GM12878 (cell line): ENCODE measurements around the gene NR1I3. TPM values are rescaled to one million over a fixed set of nuclear protein-coding genes. Genes with fewer than 3 reads are reported as not detected.

Experiments
- ATAC-seq: fragments of 200-7000 bp; cut with Tn5 transposase; 3 replicates; pipeline ENCODE4 v1.9.1; 2020; ENCODE audit warnings: mild to moderate bottlenecking, moderate library complexity
- BruUV-seq: library from RNA; stranded (reverse); fragments of 400-500 nt; replicated peaks from 2 replicates; lab custom pipeline; 2021; lab: Mats Ljungman, UMichigan
- CTCF ChIA-PET: fragments of 300-600 bp; sonication (Branson Sonifier 250); formaldehyde crosslinking; extraction: SDS; loops from one replicate; lab custom pipeline; 2021; ENCODE audit warnings: inconsistent platforms; lab: Yijun Ruan, JAX
- POLR2A ChIA-PET: fragments of 350-600 bp; formaldehyde crosslinking; extraction: SDS; loops from one replicate; lab custom pipeline; 2021; ENCODE audit warnings: inconsistent platforms; lab: Charles Lee
- RAD21 ChIA-PET: fragments of 300-600 bp; sonication (Branson Sonifier 250); formaldehyde crosslinking; loops from one replicate; lab custom pipeline; 2023; ENCODE audit warnings: antibody characterized with exemption; ENCODE audit not compliant: unreplicated experiment; lab: Charles Lee
- SMC1A ChIA-PET: fragments of 300-600 bp; sonication (Branson Sonifier 250); formaldehyde crosslinking; loops from one replicate; lab custom pipeline; 2023; ENCODE audit not compliant: unreplicated experiment, uncharacterized antibody; lab: Charles Lee
- DNase-seq: peaks from one replicate; pipeline ENCODE4 v3.0.0-alpha.2; 2011; ENCODE audit warnings: low read depth, low spot score
- FAIRE-seq: peaks from 3 replicates; lab custom pipeline; 2011; peaks lifted over from hg19 to GRCh38; lab: Jason Lieb, UNC
- H2AFZ ChIP-seq: 2 replicates; pipeline ENCODE4 v1.6.0; 2011; ENCODE audit warnings: low read depth, low read length, control low read depth; ENCODE audit not compliant: control insufficient read depth
- H3K27ac ChIP-seq: 2 replicates; pipeline ENCODE4 v1.5.1; 2011; ENCODE audit warnings: control low read depth; ENCODE audit not compliant: control insufficient read depth, insufficient read depth
- H3K27me3 ChIP-seq, 2 experiments: replicated peaks in 1 of 2; 2 replicates each; pipeline versions ENCODE4 v1.6.0 to v1.6.1; 2011; ENCODE audit warnings: low read length in 1 of 2; ENCODE audit not compliant: control insufficient read depth in 2 of 2, insufficient read depth in 2 of 2
- H3K36me3 ChIP-seq, 2 experiments: 2 replicates each; pipeline ENCODE4 v1.5.1; 2011; ENCODE audit warnings: low read length in 1 of 2; ENCODE audit not compliant: control insufficient read depth in 2 of 2, insufficient read depth in 2 of 2
- H3K4me1 ChIP-seq: 2 replicates; pipeline ENCODE4 v1.6.1; 2011; ENCODE audit warnings: mild to moderate bottlenecking, low read length, moderate library complexity, mixed read lengths; ENCODE audit not compliant: control insufficient read depth, insufficient read depth
- H3K4me2 ChIP-seq: 2 replicates; pipeline ENCODE4 v1.6.0; 2011; ENCODE audit warnings: control low read depth; ENCODE audit not compliant: control insufficient read depth, insufficient read depth
- H3K4me3 ChIP-seq: fragments of 200-600 bp; sonication (generic); 2 replicates; pipeline ENCODE4 v1.5.1; 2016
- H3K79me2 ChIP-seq: 2 replicates; pipeline ENCODE4 v1.6.0; 2011; ENCODE audit warnings: low read length; ENCODE audit not compliant: control insufficient read depth, insufficient read depth
- H3K9ac ChIP-seq: 2 replicates; pipeline ENCODE4 v1.8.0; 2011; ENCODE audit warnings: low read length, control low read depth, mixed read lengths; ENCODE audit not compliant: control insufficient read depth, insufficient read depth
- H3K9me3 ChIP-seq: replicated peaks from 3 replicates; pipeline ENCODE4 v1.5.1; 2011; ENCODE audit warnings: mild to moderate bottlenecking, low read length; ENCODE audit not compliant: control insufficient read depth, insufficient read depth
- H4K20me1 ChIP-seq: 2 replicates; pipeline ENCODE4 v1.6.0; 2011; ENCODE audit not compliant: control insufficient read depth, insufficient read depth
- ATF7 ChIP-seq: fragments of 450-650 bp; IDR thresholded peaks from 2 replicates; pipeline ENCODE4 v1.6.1; 2016; ENCODE audit warnings: low read depth, mild to moderate bottlenecking
- CEBPB ChIP-seq, 2 experiments: fragments of 150-350 bp in 1 of 2; IDR thresholded peaks; 2 replicates each; pipeline ENCODE4 v1.6.1; 2012 to 2014; ENCODE audit warnings: low read depth in 2 of 2, low read length in 2 of 2, borderline replicate concordance in 1 of 2, inconsistent platforms in 1 of 2
- CHD4 ChIP-seq: fragments of 200-600 bp; sonication (generic); IDR thresholded peaks from 2 replicates; pipeline ENCODE4 v1.6.1; 2016; ENCODE audit warnings: mild to moderate bottlenecking
- DPF2 ChIP-seq: fragments of 450-650 bp; IDR thresholded peaks from 2 replicates; pipeline ENCODE4 v1.6.1; 2017; ENCODE audit warnings: mild to moderate bottlenecking
- IKZF2 ChIP-seq, 2 experiments: fragments of 450-650 bp; IDR thresholded peaks; 2 replicates each; pipeline ENCODE4 v1.6.1; 2017; ENCODE audit warnings: mild to moderate bottlenecking in 2 of 2, moderate library complexity in 2 of 2
- IRF3 ChIP-seq: fragments of 450-650 bp; IDR thresholded peaks from 2 replicates; pipeline ENCODE4 v1.6.1; 2014; ENCODE audit warnings: mild to moderate bottlenecking
- IRF5 ChIP-seq: fragments of 450-650 bp; IDR thresholded peaks from 2 replicates; pipeline ENCODE4 v1.6.1; 2017; ENCODE audit warnings: borderline replicate concordance
- MYC ChIP-seq: IDR thresholded peaks from 2 replicates; pipeline ENCODE4 v1.6.1; 2011; ENCODE audit warnings: mild to moderate bottlenecking, low read length, moderate library complexity, inconsistent platforms; ENCODE audit not compliant: insufficient read depth, insufficient replicate concordance, insufficient read length, severe bottlenecking
- NR2C1 ChIP-seq: fragments of 450-650 bp; IDR thresholded peaks from 2 replicates; pipeline ENCODE4 v1.6.1; 2017; ENCODE audit warnings: antibody characterized with exemption, mild to moderate bottlenecking, moderate library complexity
- RAD51 ChIP-seq: fragments of 450-650 bp; IDR thresholded peaks from 2 replicates; pipeline ENCODE4 v1.6.1; 2016; ENCODE audit warnings: moderate library complexity, mild to moderate bottlenecking, inconsistent platforms
- SIX5 ChIP-seq: IDR thresholded peaks from 2 replicates; pipeline ENCODE4 v1.6.1; 2011; ENCODE audit warnings: mild to moderate bottlenecking, low read depth, low read length, moderate library complexity; ENCODE audit not compliant: severe bottlenecking
- SMAD1 ChIP-seq: fragments of 450-650 bp; IDR thresholded peaks from 2 replicates; pipeline ENCODE4 v1.6.1; 2018; ENCODE audit warnings: mild to moderate bottlenecking, low read depth; ENCODE audit not compliant: partially characterized antibody
- SUZ12 ChIP-seq: fragments of 200-600 bp; sonication (generic); IDR thresholded peaks from one replicate; pipeline ENCODE4 v1.6.1; 2018; ENCODE audit warnings: antibody characterized with exemption, mild to moderate bottlenecking; ENCODE audit not compliant: unreplicated experiment
- TARDBP ChIP-seq: IDR thresholded peaks from 2 replicates; pipeline ENCODE4 v1.6.1; 2016; ENCODE audit warnings: borderline replicate concordance
- YBX1 ChIP-seq: fragments of 450-650 bp; IDR thresholded peaks from 2 replicates; pipeline ENCODE4 v1.6.1; 2016; ENCODE audit warnings: antibody characterized with exemption
- ZSCAN29 ChIP-seq: fragments of 450-650 bp; IDR thresholded peaks from 2 replicates; pipeline ENCODE4 v1.6.1; 2017; ENCODE audit warnings: mild to moderate bottlenecking, moderate library complexity
- whole genome bisulfite sequencing: methylation state at CpG from one replicate; pipeline ENCODE4 v1.1.6; 2016; ENCODE audit warnings: low lambda C conversion rate; ENCODE audit not compliant: insufficient replicate concordance, insufficient coverage; ENCODE audit errors: missing lambda C conversion rate; 5-methylcytosine and 5-hydroxymethylcytosine counted together
- in situ Hi-C: fragments of 300-500 bp; cut with MboI; formaldehyde crosslinking; loops from 9 replicates; pipeline ENCODE4 v1.14.3; 2018; ENCODE audit warnings: mixed read lengths
- intact Hi-C: fragments of 100-400 bp; cut with micrococcal nuclease; formaldehyde crosslinking; loops from one replicate; pipeline ENCODE4 v1.14.2; 2022; ENCODE audit not compliant: unreplicated experiment
- polyA plus RNA-seq, 11 experiments: library from polyadenylated mRNA; depleted of rRNA in 4 of 11; unstranded in 6 of 11; stranded (reverse) in 5 of 11; fragments of >200 nt; fragmentation: Nextera tagmentation in 4 of 11; fragmentation: Illumina TruSeq in 1 of 11; extraction: Ambion mirVana in 4 of 11; extraction: Trizol in 1 of 11; gene quantifications; 1 replicate in 1 of 11; 2 replicates in 10 of 11; pipeline versions ENCODE4 v1.2.1 to v1.2.3, GENCODE V29; 2011 to 2016; ENCODE audit warnings: inconsistent platforms in 2 of 11, missing spikeins in 2 of 11, low read depth in 1 of 11
- total RNA-seq, 4 experiments: library from RNA; depleted of rRNA in 3 of 4; stranded (reverse); fragments of >200 nt in 3 of 4; fragmentation: Illumina TruSeq in 1 of 4; extraction: Trizol in 1 of 4; gene quantifications; 2 replicates each; pipeline versions ENCODE4 v1.2.1 to v1.2.3, GENCODE V29; 2013 to 2021
- TF ChIP-seq, protein P1 (sequence below): IDR thresholded peaks from 2 replicates; pipeline ENCODE4 v1.6.1; 2011; ENCODE audit warnings: borderline replicate concordance, low read depth, mild to moderate bottlenecking, moderate library complexity, low read length; ENCODE audit not compliant: insufficient read depth, poor library complexity, severe bottlenecking
- TF ChIP-seq, protein P2 (sequence below): fragments of 150-350 bp; IDR thresholded peaks from 2 replicates; pipeline ENCODE4 v1.6.1; 2016; ENCODE audit warnings: low read depth, low read length

NR1I3 gene
- total and polyA plus RNA-seq, 10 of the 15 experiments (the other 5 are each of a cell fraction or from before 2014, with no cell fraction given) = 0.13 to 0.52 (median 0.24) TPM; not detected in 7

DNA sequence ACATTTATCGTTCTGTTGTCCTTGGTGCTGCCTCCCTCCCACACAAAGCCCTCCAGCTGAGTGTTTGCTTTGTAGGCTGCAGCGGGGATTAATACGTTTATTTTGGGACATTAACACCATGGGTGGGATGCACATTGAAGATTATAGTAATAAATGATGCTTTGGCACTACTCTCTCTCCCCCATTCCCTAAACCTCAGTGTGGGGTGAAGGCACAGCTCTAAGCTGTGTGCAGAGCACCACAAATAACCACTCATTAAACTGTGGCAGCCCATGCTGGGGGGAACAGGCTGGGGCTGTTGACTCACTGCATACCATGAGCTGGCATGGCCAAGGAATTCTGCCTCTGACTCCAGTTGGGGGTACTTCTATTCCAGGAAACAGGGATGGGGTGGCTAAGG, 28.2 kb upstream of the NR1I3 start:
- DNase-seq = no peak
- Histone ChIP-seq H3K27ac (no peak overlapping the region), H3K4me2 (no peak overlapping the region), H3K4me3 (no peak overlapping the region), H3K36me3 (no peaks in the 10 kb centered on the region), H3K9ac (no peak overlapping the region), H3K79me2 (no peaks in the 10 kb centered on the region), H3K4me1 (peaks cover 6% of the 10 kb centered on the region; the same call in 1 of the 2 replicates), H3K27me3 (no peaks in the 10 kb centered on the region), H4K20me1 (no peaks in the 10 kb centered on the region), H2AFZ (no peak overlapping the region), H3K9me3 (no peaks in the 10 kb centered on the region)
- WGBS = 28% methylated on average over 3 of the region's 3 CpGs
- CTCF ChIA-PET = interaction anchor here (1.3 to 2.0 kb wide), 2 partner anchors 21 to 66 kb away, joined by 3 to 7 read pairs; no protein-coding TSS in a partner anchor
- BruUV-seq = no TSS peak
- SMC1A ChIA-PET = interaction anchor here (0.6 to 0.8 kb wide), 3 partner anchors 10 to 37 kb away, joined by 3 read pairs; no protein-coding TSS in a partner anchor
- intact Hi-C loops = no loop called here
- POLR2A ChIA-PET = interaction anchor here (0.6 to 1.0 kb wide), 2 partner anchors 17 to 83 kb away, joined by 3 to 4 read pairs; no protein-coding TSS in a partner anchor
- no peak for ATAC-seq
- in situ Hi-C loops = no loop called here
- RAD21 ChIA-PET = interaction anchor here (0.7 kb wide), 2 partner anchors 36 to 39 kb away, joined by 3 read pairs; no protein-coding TSS in a partner anchor
- no peak for FAIRE-seq
- TF ChIP-seq RAD51 (no peak), CEBPB (IDR thresholded peaks at IDR 0.05; ENCODE audit: borderline replicate concordance in 1 of 2, low read depth in 2 of 2, low read length in 2 of 2) (no peak), ATF7 (no peak), ZSCAN29 (no peak), MYC (no peak), NR2C1 (no peak), IRF5 (no peak), DPF2 (no peak), YBX1 (no peak), SIX5 (no peak), IKZF2 (IDR thresholded peaks at IDR 0.05) (no peak), SUZ12 (no peak), SMAD1 (no peak), IRF3 (no peak), CHD4 (no peak), TARDBP (no peak)
- TF ChIP-seq, protein P1, sequence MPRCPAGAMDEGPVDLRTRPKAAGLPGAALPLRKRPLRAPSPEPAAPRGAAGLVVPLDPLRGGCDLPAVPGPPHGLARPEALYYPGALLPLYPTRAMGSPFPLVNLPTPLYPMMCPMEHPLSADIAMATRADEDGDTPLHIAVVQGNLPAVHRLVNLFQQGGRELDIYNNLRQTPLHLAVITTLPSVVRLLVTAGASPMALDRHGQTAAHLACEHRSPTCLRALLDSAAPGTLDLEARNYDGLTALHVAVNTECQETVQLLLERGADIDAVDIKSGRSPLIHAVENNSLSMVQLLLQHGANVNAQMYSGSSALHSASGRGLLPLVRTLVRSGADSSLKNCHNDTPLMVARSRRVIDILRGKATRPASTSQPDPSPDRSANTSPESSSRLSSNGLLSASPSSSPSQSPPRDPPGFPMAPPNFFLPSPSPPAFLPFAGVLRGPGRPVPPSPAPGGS = no peak
- TF ChIP-seq, protein P2, sequence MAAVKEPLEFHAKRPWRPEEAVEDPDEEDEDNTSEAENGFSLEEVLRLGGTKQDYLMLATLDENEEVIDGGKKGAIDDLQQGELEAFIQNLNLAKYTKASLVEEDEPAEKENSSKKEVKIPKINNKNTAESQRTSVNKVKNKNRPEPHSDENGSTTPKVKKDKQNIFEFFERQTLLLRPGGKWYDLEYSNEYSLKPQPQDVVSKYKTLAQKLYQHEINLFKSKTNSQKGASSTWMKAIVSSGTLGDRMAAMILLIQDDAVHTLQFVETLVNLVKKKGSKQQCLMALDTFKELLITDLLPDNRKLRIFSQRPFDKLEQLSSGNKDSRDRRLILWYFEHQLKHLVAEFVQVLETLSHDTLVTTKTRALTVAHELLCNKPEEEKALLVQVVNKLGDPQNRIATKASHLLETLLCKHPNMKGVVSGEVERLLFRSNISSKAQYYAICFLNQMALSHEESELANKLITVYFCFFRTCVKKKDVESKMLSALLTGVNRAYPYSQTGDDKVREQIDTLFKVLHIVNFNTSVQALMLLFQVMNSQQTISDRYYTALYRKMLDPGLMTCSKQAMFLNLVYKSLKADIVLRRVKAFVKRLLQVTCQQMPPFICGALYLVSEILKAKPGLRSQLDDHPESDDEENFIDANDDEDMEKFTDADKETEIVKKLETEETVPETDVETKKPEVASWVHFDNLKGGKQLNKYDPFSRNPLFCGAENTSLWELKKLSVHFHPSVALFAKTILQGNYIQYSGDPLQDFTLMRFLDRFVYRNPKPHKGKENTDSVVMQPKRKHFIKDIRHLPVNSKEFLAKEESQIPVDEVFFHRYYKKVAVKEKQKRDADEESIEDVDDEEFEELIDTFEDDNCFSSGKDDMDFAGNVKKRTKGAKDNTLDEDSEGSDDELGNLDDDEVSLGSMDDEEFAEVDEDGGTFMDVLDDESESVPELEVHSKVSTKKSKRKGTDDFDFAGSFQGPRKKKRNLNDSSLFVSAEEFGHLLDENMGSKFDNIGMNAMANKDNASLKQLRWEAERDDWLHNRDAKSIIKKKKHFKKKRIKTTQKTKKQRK = no peak
